Aorta (tissue), 5 donors: ENCODE results near the gene RNF150. TPM values are rescaled to one million over a fixed set of nuclear protein-coding genes. Genes with fewer than 3 reads are reported as not detected.

ENCODE experiments used
- ATAC-seq: fragments of 200-7000 bp; cut with Tn5 transposase; one replicate; pipeline ENCODE4 v1.9.1; 2022; ENCODE audit warnings: moderate library complexity; ENCODE audit not compliant: low FRiP score
- DNase-seq, 2 donors: peaks; one replicate each; pipeline ENCODE4 v3.0.0-alpha.2; 2020
- H3K27ac ChIP-seq, 2 donors: one replicate each; pipeline ENCODE4 v1.5.1; 2013; ENCODE audit warnings: low read length in 2 of 2, mild to moderate bottlenecking in 2 of 2, moderate library complexity in 2 of 2, control low read depth in 1 of 2, inconsistent platforms in 1 of 2, low read depth in 1 of 2
- H3K27me3 ChIP-seq, 2 donors: one replicate each; pipeline ENCODE4 v1.6.1; 2013; ENCODE audit warnings: control low read depth in 1 of 2, low read length in 1 of 2, mild to moderate bottlenecking in 1 of 2, moderate library complexity in 1 of 2; ENCODE audit not compliant: insufficient read depth in 2 of 2, control insufficient read depth in 1 of 2
- H3K36me3 ChIP-seq, 2 donors: one replicate each; pipeline ENCODE4 v1.6.1; 2013; ENCODE audit warnings: control low read depth in 1 of 2, low read length in 1 of 2, mild to moderate bottlenecking in 1 of 2; ENCODE audit not compliant: insufficient read depth in 2 of 2, control insufficient read depth in 1 of 2
- H3K4me1 ChIP-seq, 2 donors: one replicate each; pipeline ENCODE4 v1.6.1; 2013; ENCODE audit warnings: low read length in 2 of 2, control low read depth in 1 of 2, mild to moderate bottlenecking in 1 of 2, moderate library complexity in 1 of 2; ENCODE audit not compliant: insufficient read depth in 2 of 2, control insufficient read depth in 1 of 2
- H3K4me3 ChIP-seq, 2 donors: one replicate each; pipeline ENCODE4 v1.5.1; 2013; ENCODE audit warnings: low read length in 2 of 2, control low read depth in 1 of 2, mild to moderate bottlenecking in 1 of 2
- H3K9me3 ChIP-seq: one replicate; pipeline ENCODE4 v1.6.1; 2013; ENCODE audit warnings: mild to moderate bottlenecking, low read length; ENCODE audit not compliant: control insufficient read depth
- WGBS, 2 donors: extraction: QIAGEN DNeasy Blood & Tissue Kit; methylation state at CpG; one replicate each; pipeline ENCODE4 v1.1.7; 2013; 5-methylcytosine and 5-hydroxymethylcytosine counted together
- intact Hi-C, 2 donors: fragments of 100-400 bp; cut with DNase I; formaldehyde crosslinking; loops; one replicate each; pipeline versions ENCODE4 v1.14.2 to v1.15.0; 2022
- polyA plus RNA-seq, 2 donors: library from polyadenylated mRNA; stranded (reverse); fragments of 200-250 nt; gene quantifications; one replicate each; pipeline ENCODE4 v1.2.3, GENCODE V29; 2013
- total RNA-seq, 2 donors: library from RNA; stranded (reverse); fragmentation: NEBNext Ultra II Directional; extraction: Animal tissue kit (Norgen Biotek cat#: 25700); gene quantifications; one replicate each; pipeline ENCODE4 v1.2.1, GENCODE V29; 2021
- donor health status: healthy with polysubstance abuse.
- donor health status: Bipolar disorder and iron deficiency.
- donor health status: DM: no; HTN: no; CAD: no.
- donor health status: DM: no; HTN: no; CAD: no.
- donor health status: DM: yes; HTN: yes; CAD: no.

RNF150 gene
- total and polyA plus RNA-seq, 4 donors = 2.0 to 22.8 (median 10.6) TPM

DNA sequence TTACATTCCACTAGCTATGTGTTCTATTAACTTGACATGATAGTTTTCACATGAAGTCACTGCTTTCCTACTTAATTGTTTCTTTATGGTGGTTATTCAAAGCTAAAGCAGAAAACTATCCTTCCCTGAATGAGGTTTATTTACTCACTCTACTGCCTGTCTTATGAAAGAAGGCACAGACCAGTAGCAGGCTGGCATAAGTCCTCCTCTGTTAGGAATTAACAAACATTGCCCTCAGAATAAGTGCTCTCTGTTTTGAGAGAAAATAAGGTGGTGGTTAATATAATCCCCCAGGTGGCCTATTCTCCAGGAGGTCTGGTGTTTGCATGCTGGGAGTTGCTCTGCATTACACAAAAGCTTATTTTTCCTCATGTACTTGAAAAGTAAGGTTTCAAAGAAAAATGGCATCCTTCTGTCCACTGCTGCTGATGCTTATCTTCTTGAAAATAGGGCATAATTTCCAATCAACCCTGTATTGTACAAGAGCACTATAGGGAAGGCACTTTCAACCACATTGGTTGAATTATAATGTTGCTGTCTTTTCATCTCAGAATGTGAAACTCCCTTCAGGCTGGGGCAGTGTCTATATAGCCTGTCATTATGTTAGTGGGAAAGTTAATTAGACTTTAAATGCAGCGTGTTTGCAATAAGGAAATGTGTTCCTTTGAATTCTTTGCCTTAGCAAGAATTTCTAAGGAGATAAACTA is 257.4 kb downstream of the RNF150 start:
- WGBS, 2 donors = 88 to 98% methylated on average over 1 of the region's 1 CpG
- no peak for ATAC-seq

DNA sequence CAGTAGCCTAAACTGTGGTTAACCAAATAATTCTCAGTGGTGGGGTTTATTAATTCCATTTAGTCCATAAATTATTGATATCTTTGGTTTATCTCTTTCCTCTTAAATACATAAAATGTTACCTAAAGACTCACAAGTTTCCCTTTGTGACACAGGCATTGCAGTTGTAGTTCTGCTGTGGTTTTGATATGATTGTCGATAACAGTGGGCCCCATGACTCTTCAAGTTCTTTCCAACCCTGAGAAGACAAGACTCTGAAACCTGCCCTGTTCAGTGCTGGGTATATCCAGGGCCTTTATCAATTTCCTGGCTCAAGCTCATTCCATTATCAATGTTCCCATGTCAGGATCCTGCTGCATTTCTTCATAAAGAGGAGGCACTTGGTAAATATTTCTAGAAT is 259.2 kb downstream of the RNF150 start:
- Histone ChIP-seq H3K4me3 (no peak overlapping the region), H3K27me3 (no peaks in the 10 kb centered on the region), H3K4me1 (peaks cover 1 to 5% of the 10 kb centered on the region in 2 donors), H3K9me3 (no peaks in the 10 kb centered on the region), H3K36me3 (no peaks in the 10 kb centered on the region), H3K27ac (no peak overlapping the region)
- intact Hi-C loops = no loop called here
- 73 to 91% methylated on average over 1 of the region's 1 CpG for WGBS, 2 donors
- ATAC-seq (no peak), DNase-seq (no peak)

More for the DNA sequence above, 257.4 kb downstream of the RNF150 start:
- DNase-seq = no peak
- H3K36me3 ChIP-seq = no peaks in the 10 kb centered on the region
- intact Hi-C loops = no loop called here
- no peak overlapping the region for H3K27ac ChIP-seq
- peaks cover 1 to 5% of the 10 kb centered on the region in 2 donors for H3K4me1 ChIP-seq
- H3K27me3 ChIP-seq = no peaks in the 10 kb centered on the region
- no peak overlapping the region for H3K4me3 ChIP-seq
- H3K9me3 ChIP-seq = no peaks in the 10 kb centered on the region

DNA sequence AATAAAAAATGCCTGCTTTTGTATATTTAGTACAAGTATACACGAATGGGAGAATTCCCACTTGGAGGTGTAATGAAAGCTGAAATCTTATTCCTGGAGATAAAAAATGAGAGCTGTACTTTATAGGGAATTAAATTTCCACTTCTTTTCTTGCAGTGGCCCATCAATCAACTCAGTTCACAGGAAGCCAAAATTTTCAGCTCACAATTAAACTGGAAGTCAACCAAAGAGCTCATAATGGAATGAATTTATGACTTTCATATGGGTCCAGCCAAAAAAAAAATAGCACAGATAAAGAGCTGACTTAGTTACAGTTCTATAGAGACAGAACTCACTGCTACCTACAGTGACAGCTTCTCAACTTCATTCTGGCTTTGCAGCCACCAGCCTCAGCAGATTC is 261.9 kb downstream of the RNF150 start:
- intact Hi-C loops = no loop called here
- H3K4me3 ChIP-seq = no peak overlapping the region
- H3K27me3 ChIP-seq = no peaks in the 10 kb centered on the region
- WGBS, 2 donors = 7 to 19% methylated on average over 1 of the region's 1 CpG
- H3K27ac ChIP-seq = no peak overlapping the region
- peaks cover 0 to 2% of the 10 kb centered on the region in 2 donors for H3K36me3 ChIP-seq
- H3K9me3 ChIP-seq = no peaks in the 10 kb centered on the region
- ATAC-seq = no peak
- DNase-seq = no peak
- peaks cover 1 to 5% of the 10 kb centered on the region in 2 donors for H3K4me1 ChIP-seq

DNA sequence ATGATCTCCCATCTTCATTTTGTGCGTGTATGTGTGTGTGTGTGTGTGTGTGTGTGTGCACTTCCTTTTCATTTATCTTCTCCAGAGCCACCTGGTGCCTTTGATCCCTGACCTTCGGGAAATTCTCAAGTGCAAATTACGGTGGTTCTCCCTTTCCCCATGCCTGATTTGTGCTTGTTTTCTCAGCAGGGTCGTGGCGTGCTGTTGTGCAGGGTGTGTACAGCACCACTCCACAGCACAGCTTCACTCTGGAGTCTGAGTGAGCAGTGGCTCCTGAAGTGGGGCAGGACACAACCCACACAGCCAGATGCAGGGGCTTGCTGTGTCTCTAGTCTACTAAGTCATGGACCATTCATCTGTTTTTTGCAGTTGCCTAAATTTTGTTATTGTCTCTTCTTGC is 262.8 kb downstream of the RNF150 start:
- Histone ChIP-seq H3K4me3 (no peak overlapping the region), H3K36me3 (peaks cover 0 to 2% of the 10 kb centered on the region in 2 donors), H3K27ac (no peak overlapping the region), H3K9me3 (no peaks in the 10 kb centered on the region), H3K4me1 (peaks cover 0 to 5% of the 10 kb centered on the region in 2 donors), H3K27me3 (no peaks in the 10 kb centered on the region)
- DNase-seq (no peak), ATAC-seq (no peak)
- 88 to 91% methylated on average over 5 of the region's 5 CpGs for WGBS, 2 donors
- intact Hi-C loops = no loop called here

DNA sequence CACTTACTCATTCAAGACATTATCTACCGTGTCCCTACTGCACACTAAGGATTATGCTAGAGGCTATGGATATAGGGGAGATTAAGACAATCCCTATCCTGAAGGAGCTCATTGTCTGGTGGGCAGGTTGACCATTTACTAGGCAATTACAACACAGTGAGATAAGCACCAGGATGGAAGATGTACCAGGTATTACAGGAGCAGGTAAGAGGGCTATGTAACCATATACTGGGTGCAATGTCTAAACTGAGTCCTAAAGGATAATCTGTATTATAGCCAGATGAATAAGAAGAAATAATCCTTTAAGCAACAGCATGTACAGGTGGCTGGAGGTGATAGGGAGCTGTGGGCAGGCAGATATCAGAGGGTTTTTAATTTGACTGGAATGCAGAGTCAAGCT is 263.8 kb downstream of the RNF150 start:
- no peak overlapping the region for H3K27ac ChIP-seq
- 95 to 100% methylated on average over 1 of the region's 1 CpG for WGBS, 2 donors
- H3K27me3 ChIP-seq = no peaks in the 10 kb centered on the region
- H3K4me1 ChIP-seq = peaks cover 0 to 2% of the 10 kb centered on the region in 2 donors
- DNase-seq = no peak
- no peak overlapping the region for H3K4me3 ChIP-seq
- ATAC-seq = no peak
- H3K9me3 ChIP-seq = no peaks in the 10 kb centered on the region
- intact Hi-C loops = loop anchor here in 1 of 2 donors (10.0 kb wide), 3 partner anchors 55 to 715 kb away; partner anchors contain the start of gene MAML3
- H3K36me3 ChIP-seq = peaks cover 0 to 2% of the 10 kb centered on the region in 2 donors

DNA sequence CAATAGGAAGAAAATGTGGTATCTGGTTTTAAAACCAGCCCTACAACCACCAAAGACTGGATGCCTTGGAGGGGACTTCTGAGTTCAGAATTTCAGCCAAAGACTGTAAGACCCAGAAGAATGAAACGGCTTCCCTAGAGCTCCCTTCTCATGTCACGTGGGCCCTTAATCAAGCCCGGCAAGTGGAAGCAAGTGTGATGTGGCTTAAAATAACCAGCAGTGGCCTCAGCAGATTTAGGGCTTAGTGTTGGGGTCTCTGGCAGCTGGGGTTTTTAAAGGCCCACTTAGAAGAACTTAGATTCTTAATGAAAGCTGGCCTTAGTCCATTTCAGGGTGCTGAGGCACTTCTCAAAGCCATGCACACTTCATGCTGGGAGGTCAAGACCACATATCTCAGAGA is 265.9 kb downstream of the RNF150 start:
- no peaks in the 10 kb centered on the region for H3K27me3 ChIP-seq
- H3K9me3 ChIP-seq = no peaks in the 10 kb centered on the region
- H3K4me3 ChIP-seq = no peak overlapping the region
- intact Hi-C loops = loop anchor here in 1 of 2 donors (10.0 kb wide), 3 partner anchors 57 to 713 kb away; partner anchors contain the start of gene MAML3
- peaks cover 0 to 2% of the 10 kb centered on the region in 2 donors for H3K36me3 ChIP-seq
- WGBS, 2 donors = 89 to 91% methylated on average over 3 of the region's 3 CpGs
- no peak overlapping the region for H3K27ac ChIP-seq
- no peak for DNase-seq
- peaks cover 0 to 2% of the 10 kb centered on the region in 2 donors for H3K4me1 ChIP-seq
- ATAC-seq = no peak

DNA sequence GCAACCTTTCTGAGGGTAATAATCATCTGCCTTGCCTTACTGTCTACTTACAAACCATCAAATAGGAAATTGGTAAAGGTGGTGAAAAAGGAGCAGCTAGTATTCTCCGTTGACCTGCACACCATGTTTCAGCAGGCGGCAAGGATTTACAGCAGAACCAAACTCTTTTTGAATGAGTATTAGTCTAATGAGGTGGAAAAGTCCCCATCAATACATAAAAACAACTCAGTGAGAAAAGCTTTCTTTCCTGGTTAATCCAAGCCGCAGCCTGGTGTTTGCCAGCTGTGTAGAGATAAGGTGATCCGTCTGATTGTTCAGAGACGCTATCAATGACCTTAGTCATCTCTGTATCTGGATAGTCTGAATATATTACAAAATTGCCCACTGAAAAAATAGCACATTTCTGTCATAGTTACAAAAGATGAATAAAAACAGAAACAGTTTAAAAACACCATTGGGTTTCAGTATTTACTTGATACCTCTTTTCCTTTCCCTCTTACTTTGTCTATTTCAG is 266.7 kb downstream of the RNF150 start:
- intact Hi-C loops = loop anchor here in 1 of 2 donors (10.0 kb wide), 3 partner anchors 58 to 712 kb away; partner anchors contain the start of gene MAML3

DNA sequence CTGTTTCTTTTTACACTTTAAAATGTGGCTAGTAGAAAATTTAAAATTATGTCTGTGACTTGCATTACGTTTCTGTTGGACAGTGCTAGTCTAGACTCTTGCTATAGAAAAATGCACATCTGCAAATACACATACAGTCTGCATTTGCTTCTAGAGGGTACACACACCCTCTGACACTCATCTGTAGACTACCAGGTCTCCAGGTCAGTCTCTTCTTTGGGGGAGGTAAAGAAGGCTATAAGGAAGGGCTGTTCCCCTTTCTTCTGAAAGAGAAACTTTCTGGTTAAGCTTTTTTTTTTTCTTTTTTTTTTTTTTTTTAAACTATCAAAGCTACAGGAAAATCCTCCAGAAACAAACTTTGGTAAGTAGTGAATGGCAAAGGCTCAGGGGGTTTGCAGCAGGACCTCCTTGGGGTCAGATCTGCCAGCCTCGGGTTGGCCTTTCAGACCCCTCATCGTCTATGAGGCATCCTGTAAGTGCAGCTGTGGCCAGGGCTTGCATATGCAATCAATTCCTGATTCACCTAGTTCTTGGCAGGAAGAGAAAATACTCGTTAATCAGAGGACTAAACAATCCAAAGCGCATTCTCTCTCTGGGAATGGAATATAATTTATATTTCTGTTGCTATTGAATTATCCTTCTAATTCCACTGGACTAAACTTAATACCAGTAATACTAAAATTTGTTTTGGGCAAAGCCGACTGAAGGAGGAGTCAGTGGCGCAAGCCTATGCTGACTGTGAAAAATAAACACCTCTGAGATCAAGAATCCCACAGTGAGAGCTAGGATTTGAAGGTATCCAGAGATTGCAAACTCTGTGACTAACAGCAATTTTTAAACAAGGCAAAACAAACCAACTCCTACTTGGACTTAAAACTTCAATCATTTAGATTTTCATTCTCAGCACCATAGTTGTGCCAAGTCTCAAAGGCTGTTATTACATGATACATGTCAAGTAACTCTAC is 267.7 kb downstream of the RNF150 start:
- Histone ChIP-seq H3K9me3 (no peaks in the 10 kb centered on the region), H3K27me3 (no peaks in the 10 kb centered on the region), H3K36me3 (peaks cover 0 to 2% of the 10 kb centered on the region in 2 donors), H3K27ac (no peak overlapping the region), H3K4me3 (no peak overlapping the region), H3K4me1 (peaks cover 0 to 2% of the 10 kb centered on the region in 2 donors)
- intact Hi-C loops = loop anchor here in 1 of 2 donors (10.0 kb wide), 3 partner anchors 59 to 711 kb away; partner anchors contain the start of gene MAML3
- DNase-seq (no peak), ATAC-seq (no peak)
- 62 to 66% methylated on average over 7 of the region's 7 CpGs for WGBS, 2 donors

More for the DNA sequence above, 266.7 kb downstream of the RNF150 start:
- ATAC-seq (no peak), DNase-seq (no peak)
- WGBS, 2 donors = 92% methylated on average over 5 of the region's 5 CpGs
- Histone ChIP-seq H3K4me3 (no peak overlapping the region), H3K27ac (no peak overlapping the region), H3K36me3 (peaks cover 0 to 2% of the 10 kb centered on the region in 2 donors), H3K4me1 (peaks cover 0 to 2% of the 10 kb centered on the region in 2 donors), H3K27me3 (no peaks in the 10 kb centered on the region), H3K9me3 (no peaks in the 10 kb centered on the region)
